ENCODE measurements around the gene TMEM156.

TMEM156 gene

GRCh38 chr4:38926896-38927295 lies 105.3 kb downstream of the TMEM156 start:
- DNase-seq (ENCODE audit: low read depth, low spot score) = no peak

GRCh38 chr4:38925492-38926413 lies 106.5 kb downstream of the TMEM156 start:
- no peak for DNase-seq (ENCODE audit: low read depth, low spot score)

- DNase-seq (ENCODE audit: low read depth, low spot score) = no peak
Observed at GRCh38 chr4:38924353-38924752, 107.9 kb downstream of the TMEM156 start.

GRCh38 chr4:38923746-38924145 lies 108.5 kb downstream of the TMEM156 start:
- DNase-seq (ENCODE audit: low read depth, low spot score) = no peak

- DNase-seq (ENCODE audit: low read depth, low spot score) = no peak
Observed at GRCh38 chr4:38921151-38921550, 111.1 kb downstream of the TMEM156 start.

- DNase-seq (ENCODE audit: low read depth, low spot score) = no peak
Observed at GRCh38 chr4:38920677-38921076, 111.5 kb downstream of the TMEM156 start.

- no peak for DNase-seq (ENCODE audit: low read depth, low spot score)
Observed at GRCh38 chr4:38920186-38920585, 112.0 kb downstream of the TMEM156 start.

- no peak for DNase-seq (ENCODE audit: low read depth, low spot score)
Observed at GRCh38 chr4:38919494-38919893, 112.7 kb downstream of the TMEM156 start.

GRCh38 chr4:38917481-38918025 lies 114.7 kb downstream of the TMEM156 start:
- DNase-seq (ENCODE audit: low read depth, low spot score) = no peak

All from activated naive CD8-positive, alpha-beta T cell treated with anti-CD3 and anti-CD28 coated beads, Interleukin-2, amount 50 U/mL, for 16 hours (primary cell).